DMS153 (cell line): ENCODE measurements around the gene RRP7A.
"Not testable (repeated sequence)": the region's sequence is repeated elsewhere in the genome, so short reads cannot be mapped to it uniquely, and the experiment has no call there.

Experiments
- DNase-seq: peaks from one replicate; lab custom pipeline; 2025; lab: John Stamatoyannopoulos, UW

RRP7A gene

GRCh38 chr22:42519525-42520401 is at the start of gene RRP7A:
Gene RRP7A, minus strand, starts transcription at chr22:42519796. Its CDS starts 10 bp downstream, at chr22:42519786.
- DNase-seq = peak; percentile 22

- DNase-seq = not testable (repeated sequence)
These were observed 48.4 kb upstream of the RRP7A start for GRCh38 chr22:42567950-42568349.

GRCh38 chr22:42565956-42566355 is 46.4 kb upstream of the RRP7A start:
- DNase-seq = no peak

GRCh38 chr22:42564699-42565098 is 45.1 kb upstream of the RRP7A start:
- no peak for DNase-seq

GRCh38 chr22:42563943-42564342 is 44.3 kb upstream of the RRP7A start:
- DNase-seq = not testable (repeated sequence)

- DNase-seq = no peak
These were observed 43.1 kb upstream of the RRP7A start for GRCh38 chr22:42562684-42563083.

GRCh38 chr22:42562279-42562678 is 42.7 kb upstream of the RRP7A start:
- DNase-seq = no peak

- no peak for DNase-seq
These were observed 42.3 kb upstream of the RRP7A start for GRCh38 chr22:42561856-42562255.

- no peak for DNase-seq
These were observed 41.2 kb upstream of the RRP7A start for GRCh38 chr22:42560781-42561180.

GRCh38 chr22:42560381-42560780 is 40.8 kb upstream of the RRP7A start:
- no peak for DNase-seq

- DNase-seq = peak; percentile 48
These were observed 34.1 kb upstream of the RRP7A start, which contains the start of gene SERHL2 for GRCh38 chr22:42553475-42554361. Gene SERHL2, plus strand, starts transcription at chr22:42553956. Its CDS starts 65 bp downstream, at chr22:42554021.

GRCh38 chr22:42552294-42552647 is 32.7 kb upstream of the RRP7A start:
- not testable (repeated sequence) for DNase-seq

GRCh38 chr22:42549331-42550060 is 29.9 kb upstream of the RRP7A start:
- DNase-seq = no peak

GRCh38 chr22:42548597-42549330 is 29.2 kb upstream of the RRP7A start:
- DNase-seq = no peak

GRCh38 chr22:42548126-42548525 is 28.5 kb upstream of the RRP7A start:
- not testable (repeated sequence) for DNase-seq

GRCh38 chr22:42547562-42547961 is 28.0 kb upstream of the RRP7A start:
- no peak for DNase-seq

- DNase-seq = no peak
These were observed 25.1 kb upstream of the RRP7A start for GRCh38 chr22:42544686-42545085.

GRCh38 chr22:42539236-42539771 is 19.7 kb upstream of the RRP7A start:
- DNase-seq = not testable (repeated sequence)

- DNase-seq = not testable (repeated sequence)
These were observed 17.7 kb upstream of the RRP7A start for GRCh38 chr22:42537199-42537831.

- DNase-seq = not testable (repeated sequence)
These were observed 17.0 kb upstream of the RRP7A start for GRCh38 chr22:42536634-42537033.
